WTC11 (cell line): ENCODE measurements around the gene MICAL1. TPM values are rescaled to one million over a fixed set of nuclear protein-coding genes. Genes with fewer than 3 reads are reported as not detected.

Experiments
- ATAC-seq: fragments of 200-7000 bp; cut with Tn5 transposase; 2 replicates; pipeline ENCODE4 v1.10.0; 2021; ENCODE audit warnings: mild to moderate bottlenecking, moderate library complexity
- CTCF ChIA-PET: fragments of 300-600 bp; sonication (Branson Sonifier 250); formaldehyde crosslinking; loops from one replicate; lab custom pipeline; 2021; ENCODE audit warnings: antibody characterized with exemption; lab: Charles Lee
- POLR2A ChIA-PET: fragments of 350-600 bp; sonication (Branson Sonifier 250); formaldehyde crosslinking; loops from one replicate; lab custom pipeline; 2021; ENCODE audit warnings: antibody characterized with exemption; lab: Charles Lee
- DNase-seq: peaks from one replicate; pipeline ENCODE4 v3.0.0; 2021; ENCODE audit warnings: low spot score
- H3K27ac Mint-ChIP-seq: 2 replicates; pipeline ENCODE4 v1.8.0; 2021; ENCODE audit warnings: mixed read lengths
- H3K27me3 Mint-ChIP-seq: 2 replicates; pipeline ENCODE4 v1.8.0; 2021; ENCODE audit warnings: low read depth, mild to moderate bottlenecking, moderate library complexity, mixed read lengths
- H3K36me3 Mint-ChIP-seq: 2 replicates; pipeline ENCODE4 v1.8.0; 2021; ENCODE audit warnings: mixed read lengths
- H3K4me1 Mint-ChIP-seq: 2 replicates; pipeline ENCODE4 v1.8.0; 2022; ENCODE audit warnings: mixed read lengths
- H3K4me3 Mint-ChIP-seq: 2 replicates; pipeline ENCODE4 v1.8.0; 2021; ENCODE audit warnings: mild to moderate bottlenecking, moderate library complexity, mixed read lengths
- H3K9me3 Mint-ChIP-seq: 2 replicates; pipeline ENCODE4 v1.8.0; 2021; ENCODE audit warnings: mixed read lengths
- AR ChIP-seq: fragments of 250-450 bp; sonication (Bioruptor Pico); IDR thresholded peaks from 2 replicates; pipeline ENCODE4 v1.9.0; 2021; ENCODE audit warnings: mild to moderate bottlenecking
- ARID4B ChIP-seq: sonication (generic); formaldehyde crosslinking; IDR thresholded peaks from 2 replicates; pipeline ENCODE4 v1.8.0; 2023; ENCODE audit warnings: missing genetic modification reagents, mild to moderate bottlenecking, borderline replicate concordance
- ATF2 ChIP-seq: sonication (generic); formaldehyde crosslinking; IDR thresholded peaks from 2 replicates; pipeline ENCODE4 v1.8.1; 2022; ENCODE audit warnings: low read depth, missing genetic modification reagents, borderline replicate concordance
- CREM ChIP-seq: sonication (generic); formaldehyde crosslinking; IDR thresholded peaks from 2 replicates; pipeline ENCODE4 v1.8.1; 2022; ENCODE audit warnings: mild to moderate bottlenecking, missing genetic modification reagents, moderate library complexity
- EMX1 ChIP-seq: fragments of 250-450 bp; sonication (Bioruptor Pico); IDR thresholded peaks from 2 replicates; pipeline ENCODE4 v1.8.0; 2021; ENCODE audit warnings: mild to moderate bottlenecking
- FOXP1 ChIP-seq: sonication (generic); formaldehyde crosslinking; IDR thresholded peaks from 2 replicates; pipeline ENCODE4 v1.8.0; 2022; ENCODE audit warnings: missing genetic modification reagents, mild to moderate bottlenecking, moderate library complexity, borderline replicate concordance
- GRHL2 ChIP-seq: fragments of 250-450 bp; sonication (Bioruptor Pico); IDR thresholded peaks from 2 replicates; pipeline ENCODE4 v1.8.0; 2022; ENCODE audit warnings: mild to moderate bottlenecking, moderate library complexity; ENCODE audit not compliant: insufficient replicate concordance, severe bottlenecking
- JAZF1 ChIP-seq: fragments of 250-450 bp; sonication (Bioruptor Pico); IDR thresholded peaks from 2 replicates; pipeline ENCODE4 v1.9.0; 2021; ENCODE audit warnings: moderate library complexity, mild to moderate bottlenecking, inconsistent platforms
- KAT7 ChIP-seq: sonication (generic); formaldehyde crosslinking; IDR thresholded peaks from 2 replicates; pipeline ENCODE4 v1.8.1; 2023; ENCODE audit warnings: missing genetic modification reagents, mild to moderate bottlenecking, borderline replicate concordance
- NR2C2 ChIP-seq: sonication (generic); formaldehyde crosslinking; IDR thresholded peaks from 2 replicates; pipeline ENCODE4 v1.8.0; 2022; ENCODE audit warnings: mild to moderate bottlenecking, missing genetic modification reagents
- OVOL2 ChIP-seq: fragments of 250-450 bp; sonication (Bioruptor Pico); IDR thresholded peaks from 2 replicates; pipeline ENCODE4 v1.9.0; 2021; ENCODE audit warnings: mild to moderate bottlenecking, borderline replicate concordance
- USF2 ChIP-seq: sonication (generic); formaldehyde crosslinking; IDR thresholded peaks from 2 replicates; pipeline ENCODE4 v1.8.1; 2023; ENCODE audit warnings: mild to moderate bottlenecking, missing genetic modification reagents, moderate library complexity
- ZNF263 ChIP-seq: sonication (generic); formaldehyde crosslinking; IDR thresholded peaks from 2 replicates; pipeline ENCODE4 v1.8.1; 2022; ENCODE audit warnings: low read depth, mild to moderate bottlenecking, moderate library complexity, missing genetic modification reagents
- ZNF512 ChIP-seq: sonication (generic); formaldehyde crosslinking; IDR thresholded peaks from 2 replicates; pipeline ENCODE4 v1.8.1; 2022; ENCODE audit warnings: missing genetic modification reagents, borderline replicate concordance
- ZNF532 ChIP-seq: fragments of 250-450 bp; sonication (Bioruptor Pico); IDR thresholded peaks from 2 replicates; pipeline ENCODE4 v1.9.0; 2021; ENCODE audit warnings: mild to moderate bottlenecking, borderline replicate concordance
- total RNA-seq: library from RNA; stranded (reverse); gene quantifications from 3 replicates; pipeline ENCODE4 v1.2.3, GENCODE V29; 2021

The MICAL1 gene
- total RNA-seq, 1 experiment from 2014 or later: 57.4 TPM

GRCh38 chr6:109488001-109488400 is 32.4 kb upstream of the MICAL1 start (continued):
- no peak for TF ChIP-seq ZNF512 (CRISPR knock-in tag)
- no peak for TF ChIP-seq JAZF1
- TF ChIP-seq NR2C2 (CRISPR knock-in tag): no peak
- no peak for TF ChIP-seq EMX1 (CRISPR knock-in tag)
- TF ChIP-seq ARID4B: no peak
- no peak for TF ChIP-seq AR (CRISPR knock-in tag)
- no peak for TF ChIP-seq USF2 (CRISPR knock-in tag)

- ChIA-PET CTCF (interaction anchor here (3.1 kb wide), 1 partner anchor 45 kb away, joined by 10 read pairs; the partner anchor contains the start of genes PPIL6 and SMPD2), POLR2A (no interaction called here)
- peaks cover 41% of the 10 kb centered on the region for H3K4me1 Mint-ChIP-seq
- peaks cover 10% of the 10 kb centered on the region for H3K36me3 Mint-ChIP-seq
- H3K4me3 Mint-ChIP-seq: no peak overlapping the region
- no peak overlapping the region for H3K27ac Mint-ChIP-seq
- DNase-seq: no peak
- H3K9me3 Mint-ChIP-seq: no peaks in the 10 kb centered on the region
- no peaks in the 10 kb centered on the region; the same call in 1 of the 2 replicates for H3K27me3 Mint-ChIP-seq
- ATAC-seq: no peak
- TF ChIP-seq NR2C2 (CRISPR knock-in tag) (no peak), ATF2 (CRISPR knock-in tag) (no peak), GRHL2 (CRISPR knock-in tag) (no peak), ZNF532 (CRISPR knock-in tag) (no peak), KAT7 (no peak), ARID4B (no peak), FOXP1 (CRISPR knock-in tag) (no peak), ZNF263 (CRISPR knock-in tag) (no peak), OVOL2 (CRISPR knock-in tag) (no peak), JAZF1 (no peak), CREM (CRISPR knock-in tag) (no peak)
These were observed 30.5 kb upstream of the MICAL1 start for GRCh38 chr6:109486068-109486467.
